ACHN (cell line): ENCODE measurements around the gene CCNJL.

Experiments used
- DNase-seq: peaks from one replicate; pipeline ENCODE4 v3.0.0-alpha.2; 2015
- in situ Hi-C: cut with HindIII; loops from 2 replicates; pipeline ENCODE4 v1.10.0; 2017; ENCODE audit warnings: low sequenced_read_pairs, low pct_ligation_motif_present, low pct_unique_long_range_greater_than_20kb

Gene CCNJL

GRCh38 chr5:160271836-160272235 lies 40.5 kb downstream of the CCNJL start:
- in situ Hi-C loops: no loop called here
- no peak for DNase-seq

GRCh38 chr5:160271396-160271795 lies 41.0 kb downstream of the CCNJL start:
- in situ Hi-C loops: no loop called here
- DNase-seq: no peak

GRCh38 chr5:160270704-160271103 lies 41.7 kb downstream of the CCNJL start:
- DNase-seq: no peak
- in situ Hi-C loops: no loop called here

GRCh38 chr5:160269017-160269416 lies 43.3 kb downstream of the CCNJL start:
- no peak for DNase-seq
- in situ Hi-C loops: no loop called here

- DNase-seq: no peak
Measured at GRCh38 chr5:160268121-160268520, 44.2 kb downstream of the CCNJL start.

GRCh38 chr5:160266752-160267345 lies 45.5 kb downstream of the CCNJL start:
- in situ Hi-C loops: no loop called here
- DNase-seq: no peak

More at GRCh38 chr5:160268121-160268520, 44.2 kb downstream of the CCNJL start:
- in situ Hi-C loops: no loop called here

- in situ Hi-C loops: no loop called here
- DNase-seq: no peak
Measured at GRCh38 chr5:160266044-160266443, 46.3 kb downstream of the CCNJL start.

DNA sequence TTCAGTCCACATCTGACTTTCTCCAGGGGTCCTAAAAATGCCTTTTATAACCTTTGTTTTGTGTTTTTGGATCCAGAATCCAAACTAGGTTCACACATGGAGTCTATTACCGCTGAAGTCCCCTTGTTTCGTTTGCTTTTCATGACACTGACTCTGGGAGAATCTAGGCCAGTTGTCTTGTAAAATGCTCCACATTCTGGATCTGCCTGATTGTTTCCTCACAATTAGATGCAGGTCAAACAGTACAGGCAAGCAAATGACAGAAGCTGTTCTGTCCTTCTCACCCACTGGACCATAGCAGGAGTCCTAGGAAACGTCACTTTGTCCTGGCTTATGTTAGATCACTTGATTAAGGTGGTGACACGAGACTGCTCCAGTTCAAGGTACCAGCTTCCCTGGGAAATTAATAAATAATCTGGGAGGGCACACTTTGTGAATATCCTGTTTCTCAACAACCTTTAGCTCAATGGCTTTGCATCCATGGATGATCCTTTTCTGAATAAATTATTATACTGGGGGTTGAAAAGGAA lies 49.0 kb downstream of the CCNJL start:
- in situ Hi-C loops: no loop called here
- DNase-seq: no peak

DNA sequence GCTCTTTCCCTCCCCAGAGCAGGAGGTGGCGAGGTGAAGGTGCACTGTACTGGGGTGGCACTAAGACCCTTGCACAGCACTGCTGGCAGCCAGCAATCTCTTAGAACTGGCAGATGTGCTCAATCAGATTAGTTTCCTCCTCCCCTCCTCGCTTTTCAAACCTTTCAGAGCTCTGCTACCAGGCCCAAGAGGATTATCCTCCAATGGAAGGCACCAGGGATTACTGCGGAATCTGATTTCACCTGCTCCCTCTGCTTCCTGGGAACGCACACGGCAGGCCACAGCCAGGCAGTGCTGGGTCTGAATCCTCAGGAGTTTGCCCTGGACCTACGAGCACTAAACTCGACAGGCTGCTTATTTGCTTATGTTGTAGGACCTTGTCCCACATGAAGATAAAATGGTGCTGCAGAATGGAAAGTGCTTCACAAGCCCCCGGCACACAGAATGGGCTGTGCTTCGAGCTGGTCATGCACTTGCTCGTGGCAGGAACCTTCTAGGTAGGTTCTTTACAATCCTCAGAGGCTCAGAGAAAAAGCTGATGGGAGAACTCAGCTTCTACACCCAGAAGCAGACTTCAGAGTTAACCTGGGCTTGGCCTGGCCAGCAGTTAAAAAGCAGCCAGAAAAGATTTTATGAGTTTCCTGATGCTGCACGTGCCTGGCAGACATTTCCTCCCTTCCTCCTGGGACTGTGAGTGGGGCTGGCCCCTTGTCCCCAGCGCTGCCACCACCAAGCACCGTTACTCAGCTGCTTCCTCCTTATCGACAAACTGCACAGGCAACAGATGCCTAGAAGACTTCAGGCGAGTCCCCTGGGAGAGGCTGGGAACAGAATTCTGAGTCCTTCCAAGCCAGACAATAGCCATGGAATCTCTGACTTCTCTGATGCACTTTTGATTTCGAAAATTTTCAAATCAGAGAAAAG lies 50.0 kb downstream of the CCNJL start:
- in situ Hi-C loops: no loop called here
- no peak for DNase-seq

DNA sequence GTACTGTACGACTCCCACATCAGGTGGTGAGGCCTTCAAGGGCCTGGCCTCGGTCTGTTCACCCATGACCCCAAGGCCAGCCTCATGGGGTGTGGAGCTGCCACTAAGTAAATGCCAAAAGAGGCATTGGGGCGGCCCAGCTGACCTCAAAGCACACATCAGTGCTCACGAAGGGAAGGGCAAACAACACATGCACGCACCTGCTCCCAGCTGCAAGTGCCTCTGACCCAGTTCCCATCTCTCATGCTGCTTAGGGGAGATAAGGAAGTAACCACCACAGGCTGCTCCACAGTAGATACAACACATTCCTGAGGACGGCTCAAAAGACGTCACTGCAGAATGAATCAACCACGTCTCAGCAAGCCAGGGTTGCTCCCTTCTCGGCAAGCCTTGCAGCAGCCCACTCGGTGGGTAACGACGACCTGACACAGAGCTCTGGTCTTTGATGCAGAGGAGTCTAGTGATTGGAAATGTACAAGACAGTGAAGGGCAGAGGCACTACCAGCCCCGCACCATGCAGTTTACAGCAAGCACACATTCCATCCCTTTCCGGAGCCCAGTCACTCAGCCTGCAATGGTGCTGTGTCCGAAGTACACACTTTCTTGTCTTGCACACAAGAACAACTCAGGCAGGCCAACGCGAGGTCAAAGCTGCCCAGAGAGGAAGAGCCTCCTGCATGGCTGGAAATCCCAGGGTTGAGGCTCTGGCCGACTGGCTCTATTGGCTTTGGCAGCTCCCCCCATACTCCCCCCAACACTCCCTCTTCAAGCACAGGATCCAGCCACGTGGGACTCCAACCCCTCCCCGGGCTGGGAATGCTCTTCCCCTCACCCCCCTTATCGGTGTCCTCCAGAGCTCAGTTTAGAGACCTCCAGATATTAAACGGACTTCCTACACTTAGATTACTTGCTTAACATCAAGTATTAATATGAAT lies 51.2 kb downstream of the CCNJL start:
- in situ Hi-C loops: no loop called here

GRCh38 chr5:160260006-160260775 lies 52.2 kb downstream of the CCNJL start:
- in situ Hi-C loops: no loop called here
- DNase-seq: no peak

More for the DNA sequence above, 51.2 kb downstream of the CCNJL start:
- no peak for DNase-seq

GRCh38 chr5:160259341-160259740 lies 53.0 kb downstream of the CCNJL start:
- DNase-seq: no peak

DNA sequence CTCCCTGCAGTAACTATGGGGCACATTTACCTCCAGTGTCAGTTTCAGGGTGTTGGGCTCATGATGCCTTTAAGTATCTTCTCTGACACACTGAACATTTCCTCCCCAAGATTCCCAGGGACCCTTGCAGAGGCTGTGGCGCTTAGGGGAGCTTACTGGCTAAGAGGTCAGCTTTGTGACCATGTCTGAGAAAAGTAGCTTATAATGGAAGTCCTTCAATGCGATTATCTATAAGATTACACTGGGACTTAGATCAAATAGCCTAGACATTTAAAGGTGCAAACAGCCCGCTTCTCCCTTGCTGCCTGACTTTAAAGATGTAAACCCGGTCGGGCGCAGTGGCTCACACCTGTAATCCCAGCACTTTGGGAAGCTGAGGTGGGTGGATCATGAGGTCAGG lies 57.7 kb downstream of the CCNJL start:
- in situ Hi-C loops: no loop called here
- DNase-seq: no peak

More at GRCh38 chr5:160259341-160259740, 53.0 kb downstream of the CCNJL start:
- in situ Hi-C loops: no loop called here

- in situ Hi-C loops: no loop called here
- DNase-seq: no peak
Measured at GRCh38 chr5:160253441-160253840, 58.9 kb downstream of the CCNJL start.

- in situ Hi-C loops: no loop called here
- no peak for DNase-seq
Measured at GRCh38 chr5:160252916-160253315, 59.4 kb downstream of the CCNJL start.

- DNase-seq: no peak
- in situ Hi-C loops: no loop called here
Measured at GRCh38 chr5:160251406-160252155, 60.8 kb downstream of the CCNJL start.

DNA sequence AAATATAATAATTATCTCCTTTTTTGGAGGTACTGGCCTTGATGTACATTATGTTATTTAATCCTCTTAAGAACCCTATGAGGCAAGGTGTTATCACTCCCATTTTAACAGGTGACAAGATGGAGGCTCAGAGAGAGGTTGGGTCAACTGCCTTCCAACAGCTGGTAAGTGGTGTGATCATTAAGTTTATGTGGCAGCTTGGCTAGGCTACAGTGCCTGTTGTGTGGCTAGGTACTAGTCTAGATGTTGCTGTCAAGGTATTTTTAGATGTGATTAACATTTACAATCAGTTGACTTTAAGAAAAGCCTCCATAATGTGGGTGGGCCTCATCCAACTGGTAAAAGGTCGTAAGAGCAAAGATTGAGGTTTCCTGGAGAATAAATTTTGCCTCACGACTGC lies 61.5 kb downstream of the CCNJL start:
- in situ Hi-C loops: no loop called here

More for the DNA sequence above, 61.5 kb downstream of the CCNJL start:
- no peak for DNase-seq
